IMR-90 (cell line): ENCODE measurements around the gene SGTB. TPM values are rescaled to one million over a fixed set of nuclear protein-coding genes. Genes with fewer than 3 reads are reported as not detected.

Experiments
- ATAC-seq: fragments of 200-7000 bp; cut with Tn5 transposase; 2 replicates; pipeline ENCODE4 v1.9.1; 2020; ENCODE audit warnings: low read depth, mild to moderate bottlenecking, moderate library complexity
- BruUV-seq: library from RNA; stranded (reverse); fragments of 400-500 nt; replicated peaks from 2 replicates; lab custom pipeline; 2021; lab: Mats Ljungman, UMichigan
- CTCF ChIA-PET: fragments of 300-600 bp; formaldehyde crosslinking; extraction: SDS; loops from one replicate; lab custom pipeline; 2021; ENCODE audit warnings: antibody characterized with exemption; lab: Yijun Ruan, JAX
- POLR2A ChIA-PET: fragments of 300-600 bp; sonication (Branson Sonifier 250); formaldehyde crosslinking; loops from one replicate; lab custom pipeline; 2022; ENCODE audit warnings: antibody characterized with exemption; ENCODE audit not compliant: unreplicated experiment; lab: Charles Lee
- DNase-seq: peaks from one replicate; pipeline ENCODE4 v3.0.0; 2013
- H2AFZ ChIP-seq: replicated peaks from 2 replicates; pipeline ENCODE3; 2013; ENCODE audit warnings: low read length, mild to moderate bottlenecking; ENCODE audit not compliant: poor library complexity
- H2AK5ac ChIP-seq: 2 replicates; pipeline ENCODE4 v1.6.1; 2013; ENCODE audit warnings: low read depth, low read length, inconsistent platforms
- H2AK9ac ChIP-seq: replicated peaks from 2 replicates; pipeline ENCODE3; 2013; ENCODE audit warnings: mild to moderate bottlenecking, low read depth, low read length, moderate library complexity; ENCODE audit not compliant: poor library complexity
- H2BK120ac ChIP-seq: 2 replicates; pipeline ENCODE4 v1.6.1; 2013; ENCODE audit warnings: low read depth, low read length, inconsistent platforms
- H2BK15ac ChIP-seq: 3 replicates; pipeline ENCODE4 v1.6.1; 2013; ENCODE audit warnings: low read depth, low read length, inconsistent platforms
- H2BK20ac ChIP-seq: 2 replicates; pipeline ENCODE4 v1.6.1; 2013; ENCODE audit warnings: low read depth, mild to moderate bottlenecking, inconsistent platforms, low read length, moderate library complexity
- H2BK5ac ChIP-seq: 2 replicates; pipeline ENCODE4 v1.6.1; 2013; ENCODE audit warnings: mild to moderate bottlenecking, low read depth, low read length, inconsistent platforms; ENCODE audit not compliant: poor library complexity, severe bottlenecking
- H3K14ac ChIP-seq: replicated peaks from 2 replicates; pipeline ENCODE4 v1.6.1; 2013; ENCODE audit warnings: low read depth, low read length, inconsistent platforms
- H3K18ac ChIP-seq: 2 replicates; pipeline ENCODE4 v1.6.1; 2013; ENCODE audit warnings: low read depth, low read length, control low read depth
- H3K23ac ChIP-seq: 2 replicates; pipeline ENCODE4 v1.6.1; 2013; ENCODE audit warnings: low read depth, low read length, inconsistent platforms
- H3K27ac ChIP-seq: 2 replicates; pipeline ENCODE4 v1.5.1; 2013; ENCODE audit warnings: mild to moderate bottlenecking, control low read depth, low read length; ENCODE audit not compliant: insufficient read depth
- H3K27me3 ChIP-seq: 2 replicates; pipeline ENCODE4 v1.6.1; 2013; ENCODE audit warnings: low read length; ENCODE audit not compliant: control insufficient read depth, insufficient read depth
- H3K36me3 ChIP-seq: 2 replicates; pipeline ENCODE4 v1.6.1; 2013; ENCODE audit warnings: low read length, mixed read lengths; ENCODE audit not compliant: control insufficient read depth, insufficient read depth
- H3K4ac ChIP-seq: 2 replicates; pipeline ENCODE4 v1.6.1; 2013; ENCODE audit warnings: low read depth, low read length, inconsistent platforms
- H3K4me1 ChIP-seq: 2 replicates; pipeline ENCODE4 v1.6.1; 2013; ENCODE audit warnings: low read length, mixed read lengths; ENCODE audit not compliant: control insufficient read depth, insufficient read depth
- H3K4me2 ChIP-seq: 2 replicates; pipeline ENCODE4 v1.6.1; 2013; ENCODE audit warnings: low read depth, mild to moderate bottlenecking, control low read depth, low read length, moderate library complexity
- H3K4me3 ChIP-seq: 2 replicates; pipeline ENCODE4 v1.5.1; 2013; ENCODE audit warnings: low read depth, mild to moderate bottlenecking, control low read depth, low read length, moderate library complexity; ENCODE audit not compliant: insufficient read depth
- H3K56ac ChIP-seq: 2 replicates; pipeline ENCODE4 v1.6.1; 2013; ENCODE audit warnings: low read length, inconsistent platforms; ENCODE audit not compliant: insufficient read depth; ENCODE audit errors: extremely low read depth
- H3K79me1 ChIP-seq, 2 experiments: 2 replicates each; pipeline ENCODE4 v1.6.1; 2013; ENCODE audit warnings: low read length in 2 of 2, inconsistent platforms in 1 of 2, low read depth in 1 of 2
- H3K9ac ChIP-seq: 2 replicates; pipeline ENCODE4 v1.6.1; 2013; ENCODE audit warnings: low read depth, low read length, control low read depth
- H3K9me1 ChIP-seq: 2 replicates; pipeline ENCODE4 v1.6.1; 2013; ENCODE audit warnings: low read length, inconsistent platforms; ENCODE audit not compliant: insufficient read depth
- H3K9me3 ChIP-seq: 2 replicates; pipeline ENCODE4 v1.6.1; 2013; ENCODE audit warnings: low read length; ENCODE audit not compliant: control insufficient read depth, insufficient read depth
- H4K20me1 ChIP-seq: 2 replicates; pipeline ENCODE4 v1.6.1; 2013; ENCODE audit warnings: low read length, inconsistent platforms; ENCODE audit not compliant: insufficient read depth
- H4K5ac ChIP-seq: 2 replicates; pipeline ENCODE4 v1.6.1; 2013; ENCODE audit warnings: mild to moderate bottlenecking, low read depth, low read length, control low read depth
- H4K8ac ChIP-seq, 2 experiments: 2 replicates each; pipeline ENCODE4 v1.6.1; 2013; ENCODE audit warnings: low read depth in 2 of 2, low read length in 2 of 2, control low read depth in 1 of 2, inconsistent platforms in 1 of 2
- H4K91ac ChIP-seq: 2 replicates; pipeline ENCODE4 v1.6.1; 2013; ENCODE audit warnings: low read depth, low read length, inconsistent platforms; ENCODE audit not compliant: insufficient read depth
- CHD1 ChIP-seq: IDR thresholded peaks from 2 replicates; pipeline ENCODE4 v1.6.1; 2012; ENCODE audit warnings: low read depth, low read length, improper control_type of control experiment
- CTCF ChIP-seq: conservative IDR thresholded peaks from 2 replicates; pipeline ENCODE4 v1.5.1; 2012; ENCODE audit warnings: mild to moderate bottlenecking, low read depth, low read length, improper control_type of control experiment
- FOS ChIP-seq: fragments of 150-350 bp; IDR thresholded peaks from 2 replicates; pipeline ENCODE4 v1.6.1; 2016; ENCODE audit warnings: low read depth, low read length
- MAFK ChIP-seq: IDR thresholded peaks from 2 replicates; pipeline ENCODE4 v1.6.1; 2012; ENCODE audit warnings: low read depth, low read length, improper control_type of control experiment
- NFE2L2 ChIP-seq: fragments of 150-350 bp; IDR thresholded peaks from 2 replicates; pipeline ENCODE4 v1.6.1; 2016; ENCODE audit warnings: low read depth, mild to moderate bottlenecking, low read length
- POLR2A ChIP-seq: IDR thresholded peaks from 2 replicates; pipeline ENCODE4 v1.6.1; 2012; ENCODE audit warnings: mild to moderate bottlenecking, low read depth, low read length
- RCOR1 ChIP-seq: IDR thresholded peaks from 2 replicates; pipeline ENCODE4 v1.6.1; 2012; ENCODE audit warnings: mild to moderate bottlenecking, low read length, improper control_type of control experiment; ENCODE audit not compliant: insufficient replicate concordance
- RFX5 ChIP-seq: IDR thresholded peaks from 2 replicates; pipeline ENCODE4 v1.8.0; 2012; ENCODE audit warnings: low read depth, mild to moderate bottlenecking, low read length, moderate library complexity
- WGBS, 2 experiments: methylation state at CpG; one replicate each; pipeline versions ENCODE4 v1.1.5 to v1.1.7; 2013; ENCODE audit warnings: missing lambda C conversion rate in 2 of 2; ENCODE audit not compliant: insufficient read length in 1 of 2; ENCODE audit errors: extremely low coverage in 2 of 2; 5-methylcytosine and 5-hydroxymethylcytosine counted together
- dilution Hi-C: fragments of 300-500 bp; cut with HindIII; formaldehyde crosslinking; loops from one replicate; pipeline ENCODE4 v1.14.3; 2018; ENCODE audit warnings: low sequenced_read_pairs; ENCODE audit not compliant: unreplicated experiment
- in situ Hi-C: fragments of 300-500 bp; cut with MboI; formaldehyde crosslinking; loops from 3 replicates; pipeline ENCODE4 v1.14.3; 2019; ENCODE audit warnings: low sequenced_read_pairs, inconsistent platforms, mixed read lengths
- intact Hi-C: fragments of 100-400 bp; cut with micrococcal nuclease; formaldehyde crosslinking; loops from 2 replicates; pipeline ENCODE4 v1.10.0; 2022
- polyA plus RNA-seq, 3 experiments: library from polyadenylated mRNA; depleted of rRNA; stranded (reverse); fragments of >200 nt; gene quantifications; 2 replicates each; pipeline ENCODE4 v1.2.3, GENCODE V29; 2012; ENCODE audit warnings: low replicate concordance in 1 of 3
- total RNA-seq: library from RNA; depleted of rRNA; stranded (reverse); fragments of >200 nt; gene quantifications from 2 replicates; pipeline ENCODE4 v1.2.3, GENCODE V29; 2012
- TF ChIP-seq, protein P1 (sequence below): fragments of 150-350 bp; IDR thresholded peaks from 2 replicates; pipeline ENCODE4 v1.6.1; 2016; ENCODE audit warnings: low read depth, mild to moderate bottlenecking, low read length, moderate library complexity, borderline replicate concordance

SGTB gene
- total and polyA plus RNA-seq, 2 of the 4 experiments (the other 2 are of a cell fraction) = 7.5 to 15.1 TPM

DNA sequence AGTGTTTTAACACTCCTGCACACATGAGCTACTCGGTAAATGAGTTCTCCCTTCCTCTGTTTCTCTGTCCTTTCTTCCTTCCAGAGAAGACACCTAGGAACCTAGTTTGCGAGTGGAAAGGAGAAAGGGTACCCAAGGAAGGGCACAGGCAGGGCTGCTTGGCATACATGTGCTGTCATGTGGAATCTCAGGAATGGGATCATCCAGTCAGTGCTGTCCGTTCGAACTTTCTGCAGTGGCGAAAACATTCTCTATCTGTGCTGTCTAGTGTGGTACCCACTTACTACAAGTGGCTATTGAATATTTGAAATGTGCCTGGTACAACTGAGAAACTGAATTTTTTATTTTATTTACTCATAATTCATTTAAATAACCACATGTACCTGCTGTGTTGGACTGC lies 28.0 kb upstream of the SGTB start:
- no peak overlapping the region for H3K4ac ChIP-seq
- H3K4me1 ChIP-seq = no peaks in the 10 kb centered on the region
- WGBS, 2 experiments = no CpG with 5 or more reads among the region's 5 CpGs
- no TSS peak for BruUV-seq
- H3K4me3 ChIP-seq = no peak overlapping the region
- H3K79me1 ChIP-seq = peaks cover 39 to 45% of the 10 kb centered on the region in 2 experiments
- H2AFZ ChIP-seq = no peak overlapping the region
- dilution Hi-C loops = no loop called here
- no peak overlapping the region for H4K8ac ChIP-seq
- H4K91ac ChIP-seq = no peak overlapping the region
- no peak overlapping the region for H2BK15ac ChIP-seq
- no peak overlapping the region for H2BK120ac ChIP-seq
- H3K56ac ChIP-seq = no peak overlapping the region
- H3K27me3 ChIP-seq = no peaks in the 10 kb centered on the region
- no peak overlapping the region for H2BK5ac ChIP-seq
- H3K23ac ChIP-seq = no peak overlapping the region
- TF ChIP-seq RFX5 (no peak), MAFK (no peak), NFE2L2 (no peak), CTCF (no peak), CHD1 (no peak), POLR2A (no peak), RCOR1 (no peak), FOS (no peak)
- TF ChIP-seq, protein P1, sequence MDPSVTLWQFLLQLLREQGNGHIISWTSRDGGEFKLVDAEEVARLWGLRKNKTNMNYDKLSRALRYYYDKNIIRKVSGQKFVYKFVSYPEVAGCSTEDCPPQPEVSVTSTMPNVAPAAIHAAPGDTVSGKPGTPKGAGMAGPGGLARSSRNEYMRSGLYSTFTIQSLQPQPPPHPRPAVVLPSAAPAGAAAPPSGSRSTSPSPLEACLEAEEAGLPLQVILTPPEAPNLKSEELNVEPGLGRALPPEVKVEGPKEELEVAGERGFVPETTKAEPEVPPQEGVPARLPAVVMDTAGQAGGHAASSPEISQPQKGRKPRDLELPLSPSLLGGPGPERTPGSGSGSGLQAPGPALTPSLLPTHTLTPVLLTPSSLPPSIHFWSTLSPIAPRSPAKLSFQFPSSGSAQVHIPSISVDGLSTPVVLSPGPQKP = no peak
- intact Hi-C loops = no loop called here
- H4K20me1 ChIP-seq = no peaks in the 10 kb centered on the region; the same call in 1 of the 2 replicates
- in situ Hi-C loops = no loop called here
- H2BK20ac ChIP-seq = no peak overlapping the region
- H3K9ac ChIP-seq = no peak overlapping the region
- no peak overlapping the region for H3K14ac ChIP-seq
- H3K27ac ChIP-seq = no peak overlapping the region
- peak overlapping the region; percentile 20; the same call in 1 of the 2 replicates for H2AK5ac ChIP-seq
- CTCF ChIA-PET = interaction anchor here (0.6 kb wide), 1 partner anchor 122 kb away, joined by 3 read pairs; no protein-coding TSS in a partner anchor
- H3K36me3 ChIP-seq = peaks cover 2% of the 10 kb centered on the region; the same call in 1 of the 2 replicates
- no peak overlapping the region for H4K5ac ChIP-seq
- ATAC-seq (no peak), DNase-seq (no peak)
- no peaks in the 10 kb centered on the region; the same call in 1 of the 2 replicates for H3K9me1 ChIP-seq
- H3K18ac ChIP-seq = no peak overlapping the region
- no peaks in the 10 kb centered on the region for H3K9me3 ChIP-seq
- POLR2A ChIA-PET = no interaction called here
- no peak overlapping the region for H2AK9ac ChIP-seq
- no peak overlapping the region for H3K4me2 ChIP-seq
